OCI-M2 (cell line): ENCODE results near the gene ACIN1.

Experiments
- DNase-seq: peaks from one replicate; lab custom pipeline; 2025; ENCODE audit not compliant: unreplicated experiment; lab: John Stamatoyannopoulos, UW

ACIN1 gene, protein sequence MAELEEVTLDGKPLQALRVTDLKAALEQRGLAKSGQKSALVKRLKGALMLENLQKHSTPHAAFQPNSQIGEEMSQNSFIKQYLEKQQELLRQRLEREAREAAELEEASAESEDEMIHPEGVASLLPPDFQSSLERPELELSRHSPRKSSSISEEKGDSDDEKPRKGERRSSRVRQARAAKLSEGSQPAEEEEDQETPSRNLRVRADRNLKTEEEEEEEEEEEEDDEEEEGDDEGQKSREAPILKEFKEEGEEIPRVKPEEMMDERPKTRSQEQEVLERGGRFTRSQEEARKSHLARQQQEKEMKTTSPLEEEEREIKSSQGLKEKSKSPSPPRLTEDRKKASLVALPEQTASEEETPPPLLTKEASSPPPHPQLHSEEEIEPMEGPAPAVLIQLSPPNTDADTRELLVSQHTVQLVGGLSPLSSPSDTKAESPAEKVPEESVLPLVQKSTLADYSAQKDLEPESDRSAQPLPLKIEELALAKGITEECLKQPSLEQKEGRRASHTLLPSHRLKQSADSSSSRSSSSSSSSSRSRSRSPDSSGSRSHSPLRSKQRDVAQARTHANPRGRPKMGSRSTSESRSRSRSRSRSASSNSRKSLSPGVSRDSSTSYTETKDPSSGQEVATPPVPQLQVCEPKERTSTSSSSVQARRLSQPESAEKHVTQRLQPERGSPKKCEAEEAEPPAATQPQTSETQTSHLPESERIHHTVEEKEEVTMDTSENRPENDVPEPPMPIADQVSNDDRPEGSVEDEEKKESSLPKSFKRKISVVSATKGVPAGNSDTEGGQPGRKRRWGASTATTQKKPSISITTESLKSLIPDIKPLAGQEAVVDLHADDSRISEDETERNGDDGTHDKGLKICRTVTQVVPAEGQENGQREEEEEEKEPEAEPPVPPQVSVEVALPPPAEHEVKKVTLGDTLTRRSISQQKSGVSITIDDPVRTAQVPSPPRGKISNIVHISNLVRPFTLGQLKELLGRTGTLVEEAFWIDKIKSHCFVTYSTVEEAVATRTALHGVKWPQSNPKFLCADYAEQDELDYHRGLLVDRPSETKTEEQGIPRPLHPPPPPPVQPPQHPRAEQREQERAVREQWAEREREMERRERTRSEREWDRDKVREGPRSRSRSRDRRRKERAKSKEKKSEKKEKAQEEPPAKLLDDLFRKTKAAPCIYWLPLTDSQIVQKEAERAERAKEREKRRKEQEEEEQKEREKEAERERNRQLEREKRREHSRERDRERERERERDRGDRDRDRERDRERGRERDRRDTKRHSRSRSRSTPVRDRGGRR

DNA sequence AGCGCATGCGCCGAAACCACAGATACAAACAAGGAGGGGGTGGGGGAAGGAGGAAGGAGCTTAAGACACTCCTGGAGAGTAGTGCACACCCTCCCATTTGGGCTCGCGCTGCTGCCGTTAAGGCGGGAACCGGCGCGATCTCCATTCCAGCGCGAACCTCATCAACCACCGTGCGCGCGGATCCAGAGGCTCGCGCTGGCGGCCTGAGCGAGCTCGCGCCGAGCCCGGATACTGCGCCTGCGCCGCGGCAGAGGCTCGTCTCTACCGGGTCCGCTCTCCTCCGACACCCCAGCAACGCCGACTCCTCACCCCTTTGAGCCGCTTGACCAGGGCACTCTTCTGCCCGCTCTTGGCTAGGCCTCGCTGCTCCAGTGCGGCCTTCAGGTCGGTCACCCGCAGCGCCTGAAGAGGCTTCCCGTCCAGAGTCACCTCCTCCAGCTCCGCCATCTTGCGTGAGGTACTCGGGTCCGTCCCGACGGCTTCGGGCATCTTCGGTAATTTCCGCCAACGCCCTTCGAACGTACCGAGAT, at the start of gene ACIN1:
Gene ACIN1 (minus strand): TSS at position 471 of the 530 bp plus-strand sequence. CDS start 24 bp downstream, at position 447.
- DNase-seq: no peak

DNA sequence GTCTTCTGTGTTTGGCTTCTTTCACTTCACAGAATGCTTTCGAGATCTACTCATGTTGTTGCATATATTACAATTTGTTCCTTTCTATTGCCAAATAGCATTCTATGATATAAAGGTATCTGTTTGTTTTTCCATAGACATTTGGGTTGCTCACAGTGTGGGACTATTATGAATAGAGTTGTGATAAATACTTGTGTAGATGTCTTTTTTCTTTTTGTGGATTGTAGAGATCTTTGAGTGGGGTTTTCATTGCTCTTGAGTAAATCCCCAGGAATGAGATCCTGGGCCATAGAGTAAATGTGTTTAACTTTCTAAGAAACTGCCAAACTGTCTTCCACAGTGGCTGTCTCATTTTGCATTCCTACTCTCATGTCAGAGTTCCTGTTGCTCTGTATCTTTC, 49.0 kb upstream of the ACIN1 start:
- DNase-seq: no peak

DNA sequence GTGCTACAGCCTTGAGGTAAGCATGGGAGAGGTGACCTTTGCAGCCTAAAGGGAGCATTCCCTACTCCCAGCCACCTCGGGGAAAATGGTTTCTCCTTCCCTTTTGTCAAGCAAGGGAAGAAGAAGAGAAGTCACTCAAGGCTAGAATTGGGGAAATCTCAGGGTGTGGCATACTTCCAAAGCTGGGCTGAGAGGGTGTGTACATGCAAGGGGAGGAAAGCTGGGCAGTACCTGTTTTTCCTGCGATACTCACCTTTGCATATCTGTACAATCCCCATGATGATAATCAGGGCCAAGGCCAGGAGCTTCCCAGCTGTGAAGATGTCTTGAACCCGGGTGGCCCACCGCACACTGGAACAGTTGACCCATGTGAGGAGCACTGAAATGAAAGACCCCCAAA, 47.9 kb upstream of the ACIN1 start:
- DNase-seq: no peak

DNA sequence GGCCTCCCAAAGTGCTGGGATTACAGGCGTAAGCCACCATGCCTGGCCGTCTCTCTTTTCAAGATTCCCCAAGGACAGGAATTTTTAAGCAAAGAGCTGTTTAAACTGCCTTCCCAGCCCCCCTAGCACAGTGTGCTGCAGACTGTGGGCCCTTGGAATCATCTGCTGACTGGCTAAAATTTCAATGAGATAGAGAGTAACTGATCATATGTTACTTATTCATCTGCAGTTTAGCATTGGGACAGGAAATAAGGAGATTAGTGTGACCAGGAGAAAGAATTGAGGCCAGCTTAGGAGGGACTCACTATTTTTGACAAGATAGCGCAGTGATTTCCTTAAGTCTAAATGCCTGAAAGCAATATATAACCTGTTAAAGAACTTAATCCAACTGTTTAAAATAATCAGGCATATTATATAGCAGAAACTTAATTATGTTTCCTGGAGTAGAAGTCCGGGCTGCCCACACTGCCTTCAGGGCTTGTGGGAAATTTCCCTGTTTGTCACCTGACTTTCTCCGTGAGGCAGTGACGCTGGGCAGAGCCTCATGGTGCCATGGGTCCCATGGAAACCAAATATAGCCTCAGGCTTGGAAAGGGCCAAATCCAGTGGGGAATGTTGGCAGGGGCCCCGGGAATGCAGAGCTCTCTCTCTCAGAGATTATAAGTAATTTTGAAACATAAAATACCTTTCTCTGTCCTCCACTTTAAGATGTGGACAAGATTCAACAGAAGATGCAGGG, 46.9 kb upstream of the ACIN1 start:
- DNase-seq: no peak

DNA sequence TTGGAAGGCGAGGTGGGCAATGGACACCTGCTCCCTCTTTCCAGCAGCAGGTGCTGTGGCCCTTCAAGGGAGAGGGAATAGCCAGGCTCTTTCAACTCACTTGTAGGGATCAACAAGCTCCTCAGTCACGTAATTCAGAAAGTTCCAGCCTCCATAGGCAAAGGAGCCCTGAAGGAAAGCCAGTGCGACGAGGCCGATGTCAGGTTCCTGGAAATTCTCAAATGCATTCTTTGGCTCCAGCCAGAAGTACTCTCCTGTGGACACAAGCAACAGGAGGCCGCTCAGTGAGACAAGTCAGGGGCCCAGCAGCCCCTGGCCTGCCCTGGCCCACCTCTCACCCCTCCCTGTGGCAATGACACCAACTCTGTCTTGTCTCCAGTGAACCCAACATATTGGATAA, 45.4 kb upstream of the ACIN1 start:
- DNase-seq: no peak

DNA sequence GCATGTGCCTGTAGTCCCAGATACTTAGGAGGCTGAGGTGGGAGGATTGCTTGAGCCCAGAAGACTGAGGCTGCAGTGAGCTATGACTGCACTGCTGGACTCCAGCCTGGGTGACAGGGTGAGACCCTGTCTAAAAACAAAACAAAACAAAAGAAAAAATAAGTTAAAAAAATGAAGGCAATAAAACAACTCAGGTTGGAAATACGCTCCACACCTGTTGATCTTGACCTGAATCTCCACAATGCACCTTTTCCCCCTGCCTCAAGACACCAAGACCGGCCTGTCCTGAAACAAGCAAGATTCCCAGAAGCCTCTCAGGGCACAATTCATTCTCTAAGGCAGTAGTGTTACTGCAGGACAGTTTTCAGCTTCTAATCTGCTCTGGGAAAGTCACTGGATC, 44.9 kb upstream of the ACIN1 start:
- no peak for DNase-seq

DNA sequence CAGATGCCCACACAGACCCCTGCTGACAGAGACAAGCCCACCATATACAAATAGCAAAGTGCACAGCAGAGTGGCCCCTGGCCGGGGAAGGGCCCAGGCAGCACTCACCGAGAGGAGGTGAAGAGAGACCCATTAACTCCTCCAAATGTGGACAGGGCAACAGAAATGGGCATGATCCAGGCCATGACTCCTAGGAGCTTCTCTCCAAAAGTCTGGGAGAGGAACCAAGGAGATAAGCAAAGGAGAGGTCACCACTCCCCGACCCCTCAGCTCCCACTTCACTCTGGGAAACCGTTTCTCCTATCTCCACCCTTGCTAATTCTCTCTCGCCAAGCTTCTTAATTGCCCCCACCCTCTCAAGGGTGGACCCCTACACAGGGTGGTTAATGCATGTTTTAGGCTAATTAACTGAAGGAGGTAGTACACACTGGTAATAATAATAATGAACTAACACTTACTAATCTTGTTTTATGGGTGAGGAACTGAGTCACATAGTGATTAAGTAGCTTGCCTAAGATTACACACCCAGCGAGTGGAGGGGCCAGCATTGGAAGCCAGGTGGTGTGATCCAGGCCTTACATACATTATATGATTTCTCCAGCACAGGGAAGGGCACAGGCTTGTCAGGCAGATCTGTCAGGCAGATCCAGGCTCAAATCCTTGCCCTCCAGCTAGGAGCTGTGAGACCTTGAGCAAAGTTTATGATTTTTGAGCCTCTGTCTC, 43.0 kb upstream of the ACIN1 start:
- DNase-seq: no peak

DNA sequence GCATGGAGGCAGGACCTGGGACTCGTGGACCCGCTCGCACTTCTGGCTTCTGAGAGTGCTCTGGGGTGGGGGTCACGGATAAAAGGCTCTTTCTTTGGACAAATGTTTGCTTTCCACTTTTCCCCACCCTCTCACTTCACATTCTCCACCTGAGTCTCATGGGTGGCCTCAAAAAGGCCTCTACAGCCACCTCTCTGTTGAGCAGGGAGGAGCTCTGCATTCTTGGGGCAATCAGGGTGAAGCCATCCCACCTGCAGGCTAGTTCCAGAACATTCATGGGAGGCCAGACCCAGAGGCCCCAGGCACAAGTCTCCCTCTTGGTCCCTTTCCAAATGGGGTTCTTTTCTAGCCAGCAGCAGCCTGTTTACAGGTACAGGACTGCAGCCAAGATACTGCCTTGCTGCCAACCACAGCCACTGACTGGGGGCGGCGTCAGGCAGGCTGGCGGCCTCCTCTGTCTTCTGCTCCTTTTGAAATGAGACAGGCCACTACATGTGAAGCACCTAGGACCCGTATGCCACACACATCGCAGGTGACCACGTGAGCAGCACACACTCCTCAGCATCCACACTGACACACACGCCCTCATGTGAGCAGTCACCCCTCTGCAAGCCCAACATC, 42.4 kb upstream of the ACIN1 start:
- no peak for DNase-seq

DNA sequence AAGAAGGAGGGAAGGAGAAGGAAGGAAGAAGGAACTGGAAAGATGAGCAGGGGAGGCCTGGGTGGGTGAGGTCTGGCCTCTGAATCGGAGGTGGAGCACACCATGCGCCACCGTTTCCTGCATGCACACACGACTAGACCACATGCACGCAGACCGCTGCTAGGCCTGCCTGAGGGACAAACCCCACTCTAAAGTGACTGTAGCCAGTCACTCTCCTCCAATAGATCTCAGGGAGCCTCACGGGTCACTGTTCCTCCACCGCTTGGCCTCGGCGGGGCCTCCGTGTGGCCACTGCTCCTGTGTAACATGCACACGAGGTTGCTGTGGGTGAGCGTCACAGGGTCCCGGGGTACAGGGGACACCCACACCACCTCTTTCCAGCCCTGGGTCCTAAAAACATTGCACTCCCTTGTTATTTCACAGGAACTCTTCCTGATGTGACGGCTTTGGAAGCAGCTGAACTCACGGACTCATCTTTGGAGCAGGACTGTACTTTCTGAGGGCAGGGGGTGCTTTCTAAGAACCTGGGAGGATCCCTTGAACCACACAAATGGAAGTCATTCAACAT, 41.7 kb upstream of the ACIN1 start:
- DNase-seq: no peak

DNA sequence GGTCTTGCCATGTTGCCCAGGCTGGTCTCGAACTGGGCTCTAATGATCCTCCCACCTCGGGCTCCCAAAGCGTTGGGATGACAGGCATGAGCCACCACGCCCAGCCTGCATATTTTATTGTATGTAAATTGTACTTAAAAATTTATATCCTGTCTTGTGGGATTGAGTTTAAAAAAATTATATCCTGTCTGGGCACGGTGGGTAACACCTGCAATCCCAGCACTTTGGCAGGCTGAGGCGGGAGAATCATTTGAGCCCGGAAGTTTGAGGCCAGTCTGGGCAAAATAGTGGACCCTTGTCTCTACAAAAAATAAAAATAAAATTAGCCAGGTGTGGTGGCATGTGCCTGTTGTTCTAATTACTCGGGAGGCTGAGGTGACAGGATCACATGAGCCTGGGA, 38.0 kb upstream of the ACIN1 start:
- DNase-seq: no peak

DNA sequence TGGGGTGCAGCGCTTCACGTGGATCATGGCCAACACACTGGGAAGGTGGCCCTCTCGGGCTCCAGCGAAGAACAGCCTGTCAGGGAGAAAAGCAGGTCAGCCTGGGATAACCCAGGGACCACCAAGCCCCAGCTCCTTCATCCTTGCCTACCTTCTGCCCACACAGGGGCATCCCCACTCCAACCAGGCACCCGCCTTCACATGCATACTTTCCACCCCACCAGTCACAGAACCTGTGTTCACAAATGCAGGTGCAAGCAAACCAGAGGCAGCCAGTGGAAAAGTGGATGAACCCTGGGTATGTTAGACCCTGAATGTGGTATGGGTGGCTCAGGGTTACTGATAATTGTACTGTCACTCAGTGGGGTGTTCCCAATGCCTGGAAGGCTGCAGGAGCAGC, 36.5 kb upstream of the ACIN1 start:
- DNase-seq: no peak

DNA sequence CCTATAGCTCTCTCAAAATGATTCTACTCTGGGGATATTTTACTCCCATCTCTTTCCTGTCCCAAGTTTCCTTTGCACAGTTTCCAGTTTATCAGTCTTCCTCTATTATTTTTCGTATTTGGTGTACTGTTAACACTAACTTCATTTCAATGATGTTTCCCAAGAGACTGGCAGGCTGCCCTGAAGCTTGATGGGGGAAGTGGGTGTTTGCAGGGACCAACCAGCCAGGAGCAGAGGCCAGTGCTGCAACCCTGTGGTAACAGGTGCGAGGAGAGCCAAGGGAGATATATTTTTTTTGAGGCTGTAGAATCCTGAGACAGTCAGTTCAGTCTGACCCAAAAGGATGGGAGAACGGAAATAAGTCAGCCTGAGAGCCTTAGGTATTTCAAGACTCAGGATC, 35.9 kb upstream of the ACIN1 start:
- no peak for DNase-seq

DNA sequence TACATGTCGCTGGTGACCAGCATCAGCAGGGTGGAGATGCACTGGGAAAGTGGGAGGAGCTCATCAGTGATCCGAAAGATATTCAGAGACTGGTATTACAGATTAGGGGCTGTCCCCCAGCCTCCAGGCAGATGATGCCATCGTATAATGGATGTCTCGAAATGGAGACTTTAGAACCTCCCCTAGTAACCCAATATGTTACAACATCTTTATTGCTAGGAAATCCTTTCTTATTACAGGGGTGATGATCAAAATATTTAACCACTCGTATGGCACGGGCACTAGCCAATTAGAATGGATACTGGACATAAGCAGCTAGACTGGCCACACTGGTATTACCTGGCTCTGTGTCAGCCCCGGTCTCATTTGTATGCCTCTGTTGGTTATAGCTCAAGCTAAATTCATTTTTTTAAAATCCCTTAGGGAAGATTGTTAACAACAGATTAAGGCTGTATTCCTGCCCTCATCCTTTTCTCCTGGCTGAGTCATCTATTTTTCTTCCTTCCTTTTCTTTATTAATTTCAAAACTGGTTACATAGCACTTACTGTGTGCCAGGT, 34.9 kb upstream of the ACIN1 start:
- no peak for DNase-seq

DNA sequence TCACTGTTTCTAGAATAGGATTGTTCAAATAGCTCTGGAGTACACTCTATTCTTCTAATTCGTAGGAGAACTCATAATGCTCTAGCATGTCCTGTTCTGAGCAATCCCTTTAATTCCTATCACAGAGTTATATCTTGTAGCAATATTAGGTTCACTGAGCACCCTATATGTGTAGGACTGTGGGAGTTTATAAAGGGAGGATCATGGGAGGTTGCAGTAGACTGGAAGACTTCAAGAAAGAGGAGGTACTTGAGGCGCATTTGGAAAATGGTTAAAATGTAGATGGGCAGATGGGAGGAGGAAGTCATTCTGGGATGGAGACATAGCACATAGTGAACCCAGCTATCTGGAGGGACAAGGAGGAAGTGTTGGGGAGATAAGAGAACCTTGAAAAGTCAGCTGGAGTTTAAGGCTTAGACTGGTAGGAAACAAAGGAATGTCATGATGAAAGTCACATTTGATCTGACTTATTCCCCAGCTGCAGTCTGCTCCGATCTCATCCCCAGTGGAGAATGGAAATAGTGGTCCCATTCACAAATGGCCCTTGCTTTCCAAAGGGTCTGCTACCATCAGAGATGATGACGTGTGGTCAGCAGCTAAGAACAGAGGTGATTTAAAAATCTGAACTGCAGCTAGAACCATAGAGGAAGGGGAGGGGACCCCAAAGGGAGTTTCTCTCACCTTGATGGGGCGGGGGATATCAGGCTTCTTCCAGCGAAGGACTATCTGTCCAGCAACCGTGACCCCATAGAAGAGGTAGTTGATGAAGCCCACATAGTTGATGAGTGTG, 34.2 kb upstream of the ACIN1 start:
- no peak for DNase-seq

DNA sequence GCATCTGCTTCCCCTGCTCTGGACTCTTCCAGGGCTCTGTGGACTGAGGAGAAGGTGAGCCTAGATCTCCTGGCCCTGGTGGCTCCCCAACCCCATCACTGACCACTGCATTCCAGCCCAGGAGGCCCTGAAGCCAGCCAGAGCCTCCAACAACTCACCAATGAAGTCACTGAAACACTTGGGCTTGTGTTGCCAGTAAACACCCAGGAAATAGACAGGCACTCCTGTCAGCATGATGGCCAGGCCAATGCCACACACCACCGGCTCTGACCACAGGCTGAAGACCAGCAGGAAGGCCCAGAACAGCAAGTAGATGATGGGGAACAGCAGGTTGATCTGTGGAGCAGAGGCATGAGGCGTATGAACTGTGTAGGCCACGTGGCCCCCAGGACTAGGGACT, 32.9 kb upstream of the ACIN1 start:
- DNase-seq: no peak

DNA sequence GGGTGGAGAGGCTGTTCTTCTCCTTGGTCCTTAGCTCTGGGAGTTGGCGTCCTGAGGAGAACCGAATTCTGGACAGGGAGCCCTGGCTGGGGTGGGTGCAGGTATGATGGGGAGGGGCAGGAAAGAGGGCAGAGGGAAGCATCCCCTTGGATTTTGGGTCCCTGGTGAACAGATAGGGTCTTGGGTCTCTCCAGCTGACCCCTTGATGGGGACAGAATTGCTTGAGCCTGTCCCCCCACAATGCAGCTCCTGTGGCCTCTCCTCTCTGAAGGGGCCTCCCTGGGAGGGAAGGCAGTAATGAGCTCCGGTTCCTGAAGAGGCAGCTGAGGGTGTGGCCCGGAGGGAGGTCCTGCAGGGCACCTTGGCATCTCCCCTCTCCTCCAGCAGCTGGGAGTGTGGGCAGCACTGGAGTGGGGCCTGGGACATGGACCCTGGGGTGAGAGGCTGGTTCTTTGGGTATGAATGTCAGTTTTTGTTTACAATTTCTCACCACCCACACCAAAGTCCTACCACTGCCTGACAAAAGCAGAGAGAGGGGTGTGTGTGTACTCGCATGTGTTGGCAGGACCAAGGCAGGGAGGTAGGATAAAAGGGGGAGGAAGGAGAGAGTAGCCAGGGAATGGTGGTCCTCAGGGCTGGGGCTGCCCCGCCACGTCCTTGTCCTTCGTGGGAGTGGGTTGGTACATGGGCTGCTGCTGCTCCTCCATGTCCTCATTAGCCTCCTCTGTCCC, 31.8 kb upstream of the ACIN1 start:
- DNase-seq: no peak

DNA sequence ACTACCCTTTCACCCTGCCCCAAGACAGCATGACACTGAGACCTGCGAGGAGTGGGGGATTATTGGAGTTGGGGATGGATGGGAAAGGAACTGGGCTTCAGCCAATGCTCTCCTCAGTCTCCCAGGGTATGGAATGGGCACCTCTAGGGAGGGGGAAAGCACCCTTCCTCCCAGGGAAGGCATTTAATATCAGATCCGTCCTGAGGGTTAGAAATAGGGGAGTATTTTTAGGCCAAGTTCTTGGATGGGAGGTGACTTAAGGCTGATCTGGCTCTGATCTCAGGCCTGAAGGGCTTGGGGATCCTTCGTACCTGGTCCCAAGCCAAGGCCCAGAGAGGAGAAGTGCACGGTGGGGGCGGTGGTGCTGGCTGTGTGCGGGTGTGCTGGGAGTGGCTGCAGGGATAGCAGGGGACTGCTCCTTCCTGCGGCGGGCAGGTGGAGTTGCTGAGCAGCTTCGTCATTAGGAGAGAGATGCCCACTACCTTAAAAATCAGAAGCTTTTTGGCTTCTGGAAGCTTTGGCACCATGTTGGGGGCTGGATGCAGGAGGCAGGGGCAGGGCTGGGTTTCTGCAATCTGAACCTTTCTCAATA, 31.1 kb upstream of the ACIN1 start:
- no peak for DNase-seq
